Measurements from ENCODE around the gene CALN1. TPM values are rescaled to one million over a fixed set of nuclear protein-coding genes. Genes with fewer than 3 reads are reported as not detected.

Gene CALN1
- total RNA-seq, 4 donors from 2014 or later, result under 0.01 to 0.33 (median 0.10) TPM; not detected in 1

GRCh38 chr7:72265071-72265904 lies 146.8 kb downstream of the CALN1 start:
- 77 to 81% methylated on average over 7 of the region's 7 CpGs for WGBS, 2 donors
- Histone ChIP-seq H3K4me3 (replicated peaks in 1 of 3) (no peak overlapping the region), H3K9me3 (no peaks in the 10 kb centered on the region), H3K27me3 (no peaks in the 10 kb centered on the region), H3K27ac (no peak overlapping the region), H3K36me3 (no peaks in the 10 kb centered on the region), H3K4me1 (no peaks in the 10 kb centered on the region)
- intact Hi-C loops (cut with DNase I), result no loop called here
- TF ChIP-seq CTCF (IDR thresholded peaks at IDR 0.05) (no peak), POLR2A (IDR thresholded peaks at IDR 0.05) (no peak)
- no peak for DNase-seq

- no peak for DNase-seq
- Histone ChIP-seq H3K4me3 (replicated peaks in 1 of 3) (no peak overlapping the region), H3K36me3 (no peaks in the 10 kb centered on the region), H3K4me1 (no peaks in the 10 kb centered on the region), H3K27me3 (no peaks in the 10 kb centered on the region), H3K27ac (no peak overlapping the region), H3K9me3 (no peaks in the 10 kb centered on the region)
- TF ChIP-seq POLR2A (IDR thresholded peaks at IDR 0.05), result no peak
- intact Hi-C loops (cut with DNase I), result no loop called here
- 37 to 40% methylated on average over 3 of the region's 3 CpGs for WGBS, 2 donors
These were observed 151.7 kb downstream of the CALN1 start for GRCh38 chr7:72260406-72260805.

GRCh38 chr7:72258074-72258473 lies 154.1 kb downstream of the CALN1 start:
- no peak for DNase-seq
- WGBS, 2 donors, result 71% methylated on average over 3 of the region's 3 CpGs
- H3K36me3 ChIP-seq, result no peaks in the 10 kb centered on the region
- H3K9me3 ChIP-seq, result no peaks in the 10 kb centered on the region
- no peaks in the 10 kb centered on the region for H3K27me3 ChIP-seq
- no peak for TF ChIP-seq POLR2A (IDR thresholded peaks at IDR 0.05)
- no peak for TF ChIP-seq CTCF (IDR thresholded peaks at IDR 0.05)
- H3K4me1 ChIP-seq, result no peaks in the 10 kb centered on the region
- H3K27ac ChIP-seq, result no peak overlapping the region
- no peak overlapping the region for H3K4me3 ChIP-seq (replicated peaks in 1 of 3)
- intact Hi-C loops (cut with DNase I), result no loop called here

GRCh38 chr7:72254455-72254854 lies 157.7 kb downstream of the CALN1 start:
- WGBS, 2 donors, result 67 to 77% methylated on average over 4 of the region's 4 CpGs
- H3K36me3 ChIP-seq, result no peaks in the 10 kb centered on the region
- no peaks in the 10 kb centered on the region for H3K9me3 ChIP-seq
- no peak overlapping the region for H3K4me3 ChIP-seq (replicated peaks in 1 of 3)
- no peak overlapping the region for H3K27ac ChIP-seq
- no peak for DNase-seq
- intact Hi-C loops (cut with DNase I), result no loop called here
- TF ChIP-seq POLR2A (IDR thresholded peaks at IDR 0.05), result no peak
- no peak for TF ChIP-seq CTCF (IDR thresholded peaks at IDR 0.05)
- no peaks in the 10 kb centered on the region for H3K27me3 ChIP-seq
- H3K4me1 ChIP-seq, result no peaks in the 10 kb centered on the region

GRCh38 chr7:72249106-72249505 lies 163.0 kb downstream of the CALN1 start:
- H3K36me3 ChIP-seq, result no peaks in the 10 kb centered on the region
- TF ChIP-seq CTCF (IDR thresholded peaks at IDR 0.05), result no peak
- TF ChIP-seq POLR2A (IDR thresholded peaks at IDR 0.05), result no peak
- no peak for DNase-seq
- H3K4me3 ChIP-seq (replicated peaks in 1 of 3), result no peak overlapping the region
- WGBS, 2 donors, result 85 to 88% methylated on average over 3 of the region's 3 CpGs
- no peaks in the 10 kb centered on the region for H3K9me3 ChIP-seq
- intact Hi-C loops (cut with DNase I), result no loop called here
- no peaks in the 10 kb centered on the region for H3K4me1 ChIP-seq
- no peaks in the 10 kb centered on the region for H3K27me3 ChIP-seq
- H3K27ac ChIP-seq, result no peak overlapping the region
